H1 (cell line): ENCODE measurements around the gene TPRX1. TPM values are rescaled to one million over a fixed set of nuclear protein-coding genes. Genes with fewer than 3 reads are reported as not detected.

Experiments used
- CTCF ChIA-PET: fragments of 300-600 bp; sonication (Branson Sonifier 250); formaldehyde crosslinking; loops from one replicate; lab custom pipeline; 2021; ENCODE audit not compliant: partially characterized antibody; lab: Charles Lee
- POLR2A ChIA-PET: fragments of 300-600 bp; sonication (Branson Sonifier 250); formaldehyde crosslinking; loops from one replicate; lab custom pipeline; 2021; ENCODE audit warnings: inconsistent platforms; ENCODE audit not compliant: partially characterized antibody; lab: Charles Lee
- DNase-seq, 2 experiments: peaks; one replicate each; pipeline versions ENCODE4 v3.0.0 to v3.0.0-alpha.2; 2010 to 2022; ENCODE audit warnings: low spot score in 2 of 2, low read depth in 1 of 2, mixed read lengths in 1 of 2
- FAIRE-seq: peaks from 2 replicates; lab custom pipeline; 2011; peaks lifted over from hg19 to GRCh38; lab: Jason Lieb, UNC
- H2AFZ ChIP-seq: 2 replicates; pipeline ENCODE4 v1.8.1; 2012; ENCODE audit warnings: low read length, inconsistent platforms
- H2AK5ac ChIP-seq: 2 replicates; pipeline ENCODE4 v1.6.1; 2013; ENCODE audit warnings: low read depth, low read length
- H2BK120ac ChIP-seq: replicated peaks from 2 replicates; pipeline ENCODE3; 2013; ENCODE audit warnings: low read depth, low read length, inconsistent platforms
- H2BK12ac ChIP-seq: 2 replicates; pipeline ENCODE4 v1.6.1; 2013; ENCODE audit warnings: low read depth, low read length
- H2BK15ac ChIP-seq: 2 replicates; pipeline ENCODE4 v1.6.1; 2013; ENCODE audit warnings: low read length
- H2BK20ac ChIP-seq: 2 replicates; pipeline ENCODE4 v1.6.1; 2013; ENCODE audit warnings: low read length
- H2BK5ac ChIP-seq: 2 replicates; pipeline ENCODE4 v1.6.1; 2013; ENCODE audit warnings: low read depth, low read length
- H3K14ac ChIP-seq: 2 replicates; pipeline ENCODE4 v1.6.1; 2013; ENCODE audit warnings: inconsistent platforms; ENCODE audit not compliant: insufficient read length
- H3K18ac ChIP-seq: 2 replicates; pipeline ENCODE4 v1.6.1; 2013; ENCODE audit warnings: low read length; ENCODE audit errors: extremely low read depth
- H3K23ac ChIP-seq: 2 replicates; pipeline ENCODE4 v1.6.1; 2013; ENCODE audit warnings: inconsistent platforms; ENCODE audit not compliant: insufficient read length
- H3K23me2 ChIP-seq: 2 replicates; pipeline ENCODE4 v1.6.1; 2013; ENCODE audit warnings: low read depth, low read length
- H3K27ac ChIP-seq: 2 replicates; pipeline ENCODE4 v1.6.1; 2011; ENCODE audit warnings: low read depth, low read length, inconsistent platforms
- H3K27me3 ChIP-seq, 4 experiments: replicated peaks in 1 of 4; 1 replicate in 1 of 4; 2 replicates in 3 of 4; pipeline versions ENCODE4 v1.6.1 to v1.8.1; 2011 to 2013; ENCODE audit warnings: low read length in 3 of 4, mild to moderate bottlenecking in 3 of 4, inconsistent platforms in 2 of 4, mixed read lengths in 2 of 4, moderate library complexity in 1 of 4; ENCODE audit not compliant: control insufficient read depth in 3 of 4, insufficient read depth in 3 of 4; ENCODE audit errors: extremely low read depth in 1 of 4
- H3K36me3 ChIP-seq, 4 experiments: 2 replicates each; pipeline versions ENCODE4 v1.6.1 to v1.8.1; 2011 to 2013; ENCODE audit warnings: mild to moderate bottlenecking in 4 of 4, low read length in 3 of 4, moderate library complexity in 2 of 4, control low read depth in 1 of 4, inconsistent platforms in 1 of 4; ENCODE audit not compliant: insufficient read depth in 4 of 4, control insufficient read depth in 2 of 4
- H3K4ac ChIP-seq: replicated peaks from 2 replicates; pipeline ENCODE3; 2013; ENCODE audit warnings: low read length, low read depth, mixed read lengths, inconsistent platforms; ENCODE audit not compliant: insufficient read length
- H3K4me1 ChIP-seq, 4 experiments: replicated peaks in 1 of 4; 1 replicate in 1 of 4; 2 replicates in 3 of 4; pipeline versions ENCODE4 v1.6.1 to v1.8.1; 2011 to 2013; ENCODE audit warnings: low read length in 3 of 4, inconsistent platforms in 2 of 4, mixed read lengths in 1 of 4; ENCODE audit not compliant: insufficient read depth in 4 of 4, control insufficient read depth in 3 of 4
- H3K4me2 ChIP-seq, 2 experiments: 2 replicates each; pipeline versions ENCODE4 v1.6.1 to v1.8.1; 2011 to 2013; ENCODE audit warnings: low read depth in 2 of 2, low read length in 2 of 2, control low read depth in 1 of 2, inconsistent platforms in 1 of 2, mild to moderate bottlenecking in 1 of 2; ENCODE audit not compliant: insufficient read depth in 1 of 2
- H3K4me3 ChIP-seq, 4 experiments: fragments of 200-600, 300-600 bp in 1 of 4; sonication (generic), shearing (Covaris generic), sonication (Bioruptor Twin) in 1 of 4; 2 replicates each; pipeline versions ENCODE4 v1.5.1 to v1.8.1; 2011 to 2016; ENCODE audit warnings: low read length in 4 of 4, low read depth in 3 of 4, control low read depth in 2 of 4, inconsistent platforms in 2 of 4, mild to moderate bottlenecking in 2 of 4, mixed read lengths in 1 of 4, moderate library complexity in 1 of 4; ENCODE audit not compliant: insufficient read depth in 2 of 4; ENCODE audit errors: extremely low read depth in 1 of 4
- H3K56ac ChIP-seq: replicated peaks from 2 replicates; pipeline ENCODE3; 2013; ENCODE audit warnings: low read depth, mild to moderate bottlenecking, mixed read lengths, low read length, inconsistent platforms; ENCODE audit not compliant: insufficient read length
- H3K79me1 ChIP-seq: 2 replicates; pipeline ENCODE4 v1.6.1; 2013; ENCODE audit warnings: low read depth, low read length, control low read depth
- H3K79me2 ChIP-seq, 2 experiments: 2 replicates each; pipeline versions ENCODE4 v1.6.1 to v1.8.1; 2012 to 2013; ENCODE audit warnings: low read length in 2 of 2, mild to moderate bottlenecking in 2 of 2, inconsistent platforms in 1 of 2; ENCODE audit not compliant: insufficient read depth in 2 of 2, control insufficient read depth in 1 of 2
- H3K9ac ChIP-seq, 4 experiments: replicated peaks in 1 of 4; 1 replicate in 1 of 4; 2 replicates in 3 of 4; pipeline versions ENCODE4 v1.6.1 to v1.8.1; 2011 to 2013; ENCODE audit warnings: low read depth in 3 of 4, low read length in 3 of 4, control low read depth in 2 of 4, mild to moderate bottlenecking in 2 of 4, moderate library complexity in 2 of 4, inconsistent platforms in 1 of 4; ENCODE audit errors: extremely low read depth in 1 of 4
- H3K9me3 ChIP-seq, 2 experiments: 2 replicates each; pipeline versions ENCODE4 v1.6.1 to v1.8.1; 2012 to 2013; ENCODE audit warnings: mild to moderate bottlenecking in 2 of 2, moderate library complexity in 2 of 2, control low read depth in 1 of 2, inconsistent platforms in 1 of 2, low read depth in 1 of 2, low read length in 1 of 2, mixed read lengths in 1 of 2; ENCODE audit not compliant: insufficient read depth in 2 of 2
- H4K20me1 ChIP-seq, 2 experiments: replicated peaks in 1 of 2; 2 replicates each; pipeline versions ENCODE3 to v1.8.1; 2011 to 2013; ENCODE audit warnings: inconsistent platforms in 2 of 2, low read length in 2 of 2, mild to moderate bottlenecking in 1 of 2; ENCODE audit not compliant: insufficient read depth in 2 of 2, control insufficient read depth in 1 of 2
- H4K5ac ChIP-seq: 2 replicates; pipeline ENCODE4 v1.6.1; 2013; ENCODE audit warnings: low read length, low read depth, mixed read lengths, inconsistent platforms; ENCODE audit not compliant: insufficient read length
- H4K8ac ChIP-seq: 2 replicates; pipeline ENCODE4 v1.8.0; 2013; ENCODE audit warnings: mild to moderate bottlenecking, moderate library complexity, low read length, inconsistent platforms; ENCODE audit not compliant: insufficient read depth; ENCODE audit errors: extremely low read depth
- H4K91ac ChIP-seq: replicated peaks from 2 replicates; pipeline ENCODE3; 2013; ENCODE audit warnings: low read length, mixed read lengths, inconsistent platforms; ENCODE audit not compliant: insufficient read length
- CTCF ChIP-seq, 3 experiments: IDR thresholded peaks; 1 replicate in 2 of 3; 2 replicates in 1 of 3; pipeline versions ENCODE4 v1.5.1 to v1.6.1; 2011; ENCODE audit warnings: low read length in 3 of 3, mild to moderate bottlenecking in 3 of 3, inconsistent platforms in 2 of 3, low read depth in 1 of 3, moderate library complexity in 1 of 3; ENCODE audit not compliant: insufficient read depth in 1 of 3; ENCODE audit errors: control extremely low read depth in 1 of 3
- KDM4A ChIP-seq: IDR thresholded peaks from one replicate; pipeline ENCODE4 v1.7.1; 2012; ENCODE audit warnings: low read depth, mild to moderate bottlenecking, moderate library complexity, low read length, inconsistent platforms; ENCODE audit not compliant: severe bottlenecking
- RAD21 ChIP-seq, 2 experiments: IDR thresholded peaks in 1 of 2; conservative IDR thresholded peaks in 1 of 2; 2 replicates each; pipeline ENCODE4 v1.6.1; 2011; ENCODE audit warnings: low read depth in 2 of 2, low read length in 2 of 2, improper control_type of control experiment in 1 of 2, inconsistent platforms in 1 of 2, mild to moderate bottlenecking in 1 of 2, moderate library complexity in 1 of 2
- WGBS, 2 experiments: shearing (Covaris generic) in 1 of 2; methylation state at CpG; one replicate each; pipeline versions ENCODE4 v1.1.6 to v1.1.7; 2013 to 2015; ENCODE audit warnings: low lambda C conversion rate in 2 of 2, mixed read lengths in 2 of 2, inconsistent platforms in 1 of 2, low coverage in 1 of 2, missing lambda C conversion rate in 1 of 2; ENCODE audit not compliant: insufficient replicate concordance in 2 of 2, insufficient coverage in 1 of 2, insufficient read length in 1 of 2; ENCODE audit errors: extremely low coverage in 1 of 2, missing lambda C conversion rate in 1 of 2; 5-methylcytosine and 5-hydroxymethylcytosine counted together
- polyA plus RNA-seq, 7 experiments: library from polyadenylated mRNA; depleted of rRNA in 3 of 7; stranded (reverse) in 5 of 7; unstranded in 2 of 7; fragments of >200 nt in 5 of 7; fragments of 200-250 nt in 2 of 7; gene quantifications; 1 replicate in 5 of 7; 2 replicates in 1 of 7; 4 replicates in 1 of 7; pipeline versions ENCODE4 v1.2.1 to v1.2.3, GENCODE V29; 2011 to 2013; ENCODE audit warnings: missing spikeins in 2 of 7, mixed read lengths in 2 of 7
- total RNA-seq: library from RNA; stranded (reverse); fragmentation: NEBNext Ultra II Directional; extraction: Animal tissue kit (Norgen Biotek cat#: 25700); gene quantifications from 2 replicates; pipeline ENCODE4 v1.2.1, GENCODE V29; 2021

The TPRX1 gene
- total and polyA plus RNA-seq, 2 of the 8 experiments (the other 6 are each of a cell fraction or from before 2014, with no cell fraction given): 0.03 TPM; not detected in 1

- no peak overlapping the region for H4K5ac ChIP-seq
- H3K79me2 ChIP-seq: no peaks in the 10 kb centered on the region
- H3K23ac ChIP-seq: no peak overlapping the region
- DNase-seq: no peak
- H3K36me3 ChIP-seq: no peaks in the 10 kb centered on the region
- H4K91ac ChIP-seq: no peak overlapping the region
- H4K8ac ChIP-seq: no peak overlapping the region
- H2AFZ ChIP-seq: no peak overlapping the region
- no peak overlapping the region for H2AK5ac ChIP-seq
- H4K20me1 ChIP-seq: no peaks in the 10 kb centered on the region
- H3K4ac ChIP-seq: no peak overlapping the region
- peaks cover 0 to 4% (median 0%) of the 10 kb centered on the region in 4 experiments; a peak in 2 of 7 replicates for H3K4me1 ChIP-seq
- no peak overlapping the region for H3K4me3 ChIP-seq
- ChIA-PET CTCF (no interaction called here), POLR2A (no interaction called here)
- no peak overlapping the region for H2BK12ac ChIP-seq
- FAIRE-seq: no peak
- H3K9me3 ChIP-seq: no peaks in the 10 kb centered on the region
- no peak overlapping the region for H2BK15ac ChIP-seq
- no peaks in the 10 kb centered on the region; the same call in 1 of the 2 replicates for H3K23me2 ChIP-seq
- no peak overlapping the region for H3K4me2 ChIP-seq
- no peak overlapping the region for H3K27ac ChIP-seq
- no peak overlapping the region for H2BK20ac ChIP-seq
- no peak overlapping the region for H3K18ac ChIP-seq
- no peak overlapping the region for H3K56ac ChIP-seq
- TF ChIP-seq CTCF (IDR thresholded peaks at IDR 0.05; ENCODE audit: control extremely low read depth in 1 of 3, insufficient read depth in 1 of 3, low read depth in 1 of 3, low read length in 3 of 3): peak in 2 of 3 experiments; percentile 16 to 17; a peak in 2 of 4 replicates
- no peak for TF ChIP-seq KDM4A
- peak; percentile 21 to 28; a peak in 1 of 4 replicates for TF ChIP-seq RAD21 (IDR thresholded peaks at IDR 0.05 in 1 of 2, conservative IDR thresholded peaks at IDR 0.05 in 1 of 2; ENCODE audit: low read depth in 2 of 2, low read length in 2 of 2)
- no peak overlapping the region for H3K9ac ChIP-seq
- 100% methylated on average over 3 of the region's 4 CpGs; no CpG with 5 or more reads in 1 of the 2 experiments for WGBS, 2 experiments
- no peak overlapping the region for H2BK120ac ChIP-seq
- H3K14ac ChIP-seq: no peak overlapping the region
- no peaks in the 10 kb centered on the region for H3K27me3 ChIP-seq
- no peak overlapping the region for H2BK5ac ChIP-seq
- no peaks in the 10 kb centered on the region for H3K79me1 ChIP-seq
Measured at GRCh38 chr19:47832723-47833122, 28.4 kb upstream of the TPRX1 start.
